HL-60 (cell line): ENCODE measurements around the gene FAM107B.

Source experiments
- DNase-seq, 2 experiments: peaks; one replicate each; pipeline ENCODE4 v3.0.0-alpha.2; 2010 to 2020; ENCODE audit warnings: low read depth in 1 of 2, low spot score in 1 of 2
- H3K27ac ChIP-seq: fragments of 250-450 bp; sonication (Bioruptor Pico); replicated peaks from 2 replicates; pipeline ENCODE4 v1.5.1; 2020; ENCODE audit warnings: mild to moderate bottlenecking, moderate library complexity
- H3K27me3 ChIP-seq: fragments of 250-450 bp; sonication (Bioruptor Pico); 2 replicates; pipeline ENCODE4 v1.5.1; 2021; ENCODE audit warnings: mild to moderate bottlenecking, moderate library complexity; ENCODE audit not compliant: insufficient read depth, poor library complexity, severe bottlenecking
- H3K4me3 ChIP-seq: replicated peaks from 2 replicates; pipeline ENCODE4 v1.5.1; 2011; ENCODE audit warnings: mild to moderate bottlenecking, control low read depth, low read length; ENCODE audit not compliant: insufficient read depth
- GABPA ChIP-seq: IDR thresholded peaks from 2 replicates; pipeline ENCODE4 v1.6.1; 2012; ENCODE audit warnings: low read depth
- POLR2AphosphoS5 ChIP-seq: IDR thresholded peaks from 2 replicates; pipeline ENCODE4 v1.6.1; 2012; ENCODE audit warnings: low read depth
- SPI1 ChIP-seq: IDR thresholded peaks from 2 replicates; pipeline ENCODE4 v1.6.1; 2012; ENCODE audit warnings: low read depth, mild to moderate bottlenecking, borderline replicate concordance
- TF ChIP-seq, protein P1 (sequence below): IDR thresholded peaks from 2 replicates; pipeline ENCODE4 v1.6.1; 2012; ENCODE audit warnings: low read depth; ENCODE audit not compliant: insufficient replicate concordance
- TF ChIP-seq, protein P2 (sequence below): IDR thresholded peaks from one replicate; pipeline ENCODE4 v1.5.1; 2011; ENCODE audit warnings: low read length, control low read depth, inconsistent platforms; ENCODE audit not compliant: insufficient read depth

The FAM107B gene

DNA sequence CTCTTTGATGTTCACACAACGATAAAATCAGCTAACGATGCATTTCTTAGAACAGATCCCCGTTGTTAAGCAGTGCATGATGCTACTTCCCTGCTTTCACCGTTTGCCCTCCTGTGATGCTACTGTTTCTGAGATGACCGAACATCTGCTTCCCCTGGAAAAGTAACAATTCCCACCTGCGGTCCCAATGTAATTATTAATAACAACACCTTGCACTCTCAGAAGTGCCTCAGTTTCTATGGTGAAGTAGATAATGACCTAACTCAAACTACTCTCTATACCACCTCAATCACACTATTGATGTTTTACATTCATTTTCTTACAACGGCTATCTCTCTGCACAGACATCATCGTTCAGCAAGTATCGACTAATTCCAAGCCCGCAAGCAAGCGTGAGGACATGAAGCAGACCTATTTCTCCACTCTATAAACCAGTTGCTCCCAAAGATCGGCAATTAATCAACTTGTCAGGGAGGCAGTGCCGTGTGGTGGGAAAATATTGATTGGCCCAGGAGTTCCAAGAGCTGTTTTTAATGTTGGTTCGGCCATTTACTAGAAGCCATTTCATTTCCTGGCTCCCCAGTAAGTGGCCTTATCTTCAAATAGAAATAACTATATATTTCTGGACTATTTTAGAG, 42.7 kb downstream of the FAM107B start:
- TF ChIP-seq GABPA (no peak), SPI1 (no peak), POLR2AphosphoS5 (no peak)
- TF ChIP-seq, protein P1, sequence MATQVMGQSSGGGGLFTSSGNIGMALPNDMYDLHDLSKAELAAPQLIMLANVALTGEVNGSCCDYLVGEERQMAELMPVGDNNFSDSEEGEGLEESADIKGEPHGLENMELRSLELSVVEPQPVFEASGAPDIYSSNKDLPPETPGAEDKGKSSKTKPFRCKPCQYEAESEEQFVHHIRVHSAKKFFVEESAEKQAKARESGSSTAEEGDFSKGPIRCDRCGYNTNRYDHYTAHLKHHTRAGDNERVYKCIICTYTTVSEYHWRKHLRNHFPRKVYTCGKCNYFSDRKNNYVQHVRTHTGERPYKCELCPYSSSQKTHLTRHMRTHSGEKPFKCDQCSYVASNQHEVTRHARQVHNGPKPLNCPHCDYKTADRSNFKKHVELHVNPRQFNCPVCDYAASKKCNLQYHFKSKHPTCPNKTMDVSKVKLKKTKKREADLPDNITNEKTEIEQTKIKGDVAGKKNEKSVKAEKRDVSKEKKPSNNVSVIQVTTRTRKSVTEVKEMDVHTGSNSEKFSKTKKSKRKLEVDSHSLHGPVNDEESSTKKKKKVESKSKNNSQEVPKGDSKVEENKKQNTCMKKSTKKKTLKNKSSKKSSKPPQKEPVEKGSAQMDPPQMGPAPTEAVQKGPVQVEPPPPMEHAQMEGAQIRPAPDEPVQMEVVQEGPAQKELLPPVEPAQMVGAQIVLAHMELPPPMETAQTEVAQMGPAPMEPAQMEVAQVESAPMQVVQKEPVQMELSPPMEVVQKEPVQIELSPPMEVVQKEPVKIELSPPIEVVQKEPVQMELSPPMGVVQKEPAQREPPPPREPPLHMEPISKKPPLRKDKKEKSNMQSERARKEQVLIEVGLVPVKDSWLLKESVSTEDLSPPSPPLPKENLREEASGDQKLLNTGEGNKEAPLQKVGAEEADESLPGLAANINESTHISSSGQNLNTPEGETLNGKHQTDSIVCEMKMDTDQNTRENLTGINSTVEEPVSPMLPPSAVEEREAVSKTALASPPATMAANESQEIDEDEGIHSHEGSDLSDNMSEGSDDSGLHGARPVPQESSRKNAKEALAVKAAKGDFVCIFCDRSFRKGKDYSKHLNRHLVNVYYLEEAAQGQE = no peak
- TF ChIP-seq, protein P2, sequence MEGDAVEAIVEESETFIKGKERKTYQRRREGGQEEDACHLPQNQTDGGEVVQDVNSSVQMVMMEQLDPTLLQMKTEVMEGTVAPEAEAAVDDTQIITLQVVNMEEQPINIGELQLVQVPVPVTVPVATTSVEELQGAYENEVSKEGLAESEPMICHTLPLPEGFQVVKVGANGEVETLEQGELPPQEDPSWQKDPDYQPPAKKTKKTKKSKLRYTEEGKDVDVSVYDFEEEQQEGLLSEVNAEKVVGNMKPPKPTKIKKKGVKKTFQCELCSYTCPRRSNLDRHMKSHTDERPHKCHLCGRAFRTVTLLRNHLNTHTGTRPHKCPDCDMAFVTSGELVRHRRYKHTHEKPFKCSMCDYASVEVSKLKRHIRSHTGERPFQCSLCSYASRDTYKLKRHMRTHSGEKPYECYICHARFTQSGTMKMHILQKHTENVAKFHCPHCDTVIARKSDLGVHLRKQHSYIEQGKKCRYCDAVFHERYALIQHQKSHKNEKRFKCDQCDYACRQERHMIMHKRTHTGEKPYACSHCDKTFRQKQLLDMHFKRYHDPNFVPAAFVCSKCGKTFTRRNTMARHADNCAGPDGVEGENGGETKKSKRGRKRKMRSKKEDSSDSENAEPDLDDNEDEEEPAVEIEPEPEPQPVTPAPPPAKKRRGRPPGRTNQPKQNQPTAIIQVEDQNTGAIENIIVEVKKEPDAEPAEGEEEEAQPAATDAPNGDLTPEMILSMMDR = no peak
- Histone ChIP-seq H3K4me3 (no peak overlapping the region), H3K27ac (no peak overlapping the region), H3K27me3 (no peaks in the 10 kb centered on the region)
- DNase-seq = no peak

DNA sequence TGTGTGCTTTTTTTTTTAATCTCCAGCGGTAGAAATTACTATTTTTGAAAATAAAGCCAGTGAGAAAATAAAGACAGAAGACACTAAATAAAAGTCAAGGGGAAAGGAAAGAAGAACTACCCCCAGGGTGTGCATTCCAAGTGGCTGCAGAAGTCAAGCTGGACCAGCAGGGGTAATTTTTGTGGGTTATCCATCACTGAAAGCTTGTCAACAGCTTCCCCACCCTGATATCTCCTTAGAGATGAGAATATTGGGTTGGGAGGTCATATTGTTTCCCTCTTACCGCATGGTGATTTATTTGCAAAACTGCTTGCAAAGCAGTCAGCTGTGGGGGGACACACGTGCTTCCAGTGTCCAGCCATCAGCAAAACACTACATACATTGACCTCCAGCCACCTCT, 46.4 kb downstream of the FAM107B start:
- TF ChIP-seq POLR2AphosphoS5 (no peak), SPI1 (no peak), GABPA (no peak)
- TF ChIP-seq, protein P2 = no peak
- TF ChIP-seq, protein P1 = no peak
- Histone ChIP-seq H3K4me3 (no peak overlapping the region), H3K27me3 (no peaks in the 10 kb centered on the region), H3K27ac (no peak overlapping the region)
- DNase-seq = no peak

DNA sequence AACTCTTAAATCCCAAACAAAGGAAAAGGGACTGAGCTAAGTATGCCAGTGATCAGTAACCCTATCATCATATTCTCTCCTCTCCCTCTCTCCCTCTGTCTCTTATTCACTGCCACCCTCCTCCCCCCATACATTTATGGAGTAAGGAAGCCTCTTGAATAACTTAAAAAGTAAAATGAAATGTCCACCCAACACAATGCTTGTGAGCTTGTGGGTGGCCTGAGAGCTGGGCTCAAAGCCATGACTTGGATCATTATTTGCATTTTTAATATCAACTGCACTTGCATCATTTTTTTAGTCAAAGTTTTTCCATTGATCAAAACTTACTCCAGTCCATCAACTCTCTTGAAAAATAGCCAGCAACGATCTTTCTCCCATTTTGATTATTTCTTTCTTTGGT, 46.8 kb downstream of the FAM107B start:
- TF ChIP-seq, protein P1 = no peak

DNA sequence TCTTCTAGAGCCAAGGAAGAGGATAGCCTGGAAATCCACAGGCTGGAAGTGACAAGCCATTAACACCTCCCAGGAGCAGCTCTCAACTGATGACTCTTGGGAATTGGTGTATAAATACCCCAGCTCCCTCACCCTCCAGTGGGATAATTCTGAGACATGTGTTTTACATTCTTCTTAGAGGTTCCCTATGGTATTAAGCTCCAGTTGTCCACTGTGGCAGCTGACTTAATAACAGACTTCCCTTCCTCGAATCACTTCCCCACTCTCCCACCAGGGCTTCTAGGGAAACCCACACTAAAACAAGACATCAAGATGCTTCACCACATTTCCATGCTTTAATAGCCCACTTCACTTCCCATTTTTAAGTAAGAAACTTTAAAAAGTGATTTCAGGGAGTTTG, 47.2 kb downstream of the FAM107B start:
- Histone ChIP-seq H3K27me3 (no peaks in the 10 kb centered on the region), H3K27ac (no peak overlapping the region), H3K4me3 (no peak overlapping the region)
- TF ChIP-seq SPI1 = peak; percentile 58
- TF ChIP-seq, protein P2 = no peak
- no peak for DNase-seq

More for the DNA sequence above, 46.8 kb downstream of the FAM107B start:
- no peak overlapping the region for H3K4me3 ChIP-seq
- DNase-seq = no peak
- no peaks in the 10 kb centered on the region for H3K27me3 ChIP-seq
- H3K27ac ChIP-seq = no peak overlapping the region
